HG03442 (cell line): ENCODE data around the gene MED6.

Experiments used
- ATAC-seq: cut with Tn5 transposase; IDR thresholded peaks from one replicate; pipeline ENCODE4 v1.9.1; 2021; ENCODE audit warnings: mild to moderate bottlenecking, moderate library complexity; ENCODE audit not compliant: unreplicated experiment

MED6 gene

DNA sequence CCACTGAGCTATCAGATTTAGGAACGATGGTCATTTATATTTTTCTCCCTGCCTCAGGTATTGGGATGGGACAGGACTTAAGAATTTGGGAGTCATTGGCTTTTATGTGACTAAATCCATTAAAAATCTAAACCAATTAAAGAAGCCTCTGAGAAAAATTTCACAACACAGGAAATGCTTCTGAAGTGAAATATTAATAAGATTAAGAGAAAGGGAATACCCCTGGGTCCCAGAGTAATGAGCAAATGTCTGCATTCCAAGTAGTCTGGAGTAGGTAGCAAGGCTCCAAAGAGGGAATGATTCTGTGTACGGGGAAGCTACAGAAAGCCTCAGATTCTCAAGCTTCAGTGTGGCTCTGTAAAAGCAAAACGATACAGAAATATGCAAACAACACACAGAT is 707 bp upstream of the MED6 start:
- no peak for ATAC-seq

- ATAC-seq: no peak
Observed at GRCh38 chr14:70599345-70599744, 1.1 kb downstream of the MED6 start.

GRCh38 chr14:70597731-70598130 is 2.7 kb downstream of the MED6 start:
- ATAC-seq: no peak

GRCh38 chr14:70595443-70596185 is 4.8 kb downstream of the MED6 start:
- no peak for ATAC-seq

GRCh38 chr14:70594461-70594860 is 6.0 kb downstream of the MED6 start:
- ATAC-seq: no peak

DNA sequence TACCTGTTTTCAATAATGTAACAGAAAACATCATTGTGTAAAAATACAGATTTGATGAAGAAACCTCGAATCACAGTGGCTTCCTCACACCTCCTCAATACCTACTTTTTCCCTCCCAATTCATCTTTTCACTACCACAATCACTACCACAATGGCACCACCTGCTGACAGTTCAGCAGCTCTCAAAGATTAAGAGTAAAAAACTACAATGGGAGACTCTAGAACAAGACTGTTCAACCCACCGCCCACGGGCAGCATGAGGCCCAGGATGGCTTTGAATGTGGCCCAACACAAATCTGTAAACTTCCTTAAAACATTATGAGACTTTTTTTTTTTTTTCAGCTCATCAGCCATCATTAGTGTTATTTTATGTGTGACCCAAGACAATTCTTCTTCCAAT is 15.2 kb downstream of the MED6 start:
- ATAC-seq: no peak

- no peak for ATAC-seq
Observed at GRCh38 chr14:70576891-70577290, 23.6 kb downstream of the MED6 start.

- ATAC-seq: no peak
Observed at GRCh38 chr14:70573050-70573449, 27.4 kb downstream of the MED6 start.

- no peak for ATAC-seq
Observed at GRCh38 chr14:70571139-70571538, 29.3 kb downstream of the MED6 start.

DNA sequence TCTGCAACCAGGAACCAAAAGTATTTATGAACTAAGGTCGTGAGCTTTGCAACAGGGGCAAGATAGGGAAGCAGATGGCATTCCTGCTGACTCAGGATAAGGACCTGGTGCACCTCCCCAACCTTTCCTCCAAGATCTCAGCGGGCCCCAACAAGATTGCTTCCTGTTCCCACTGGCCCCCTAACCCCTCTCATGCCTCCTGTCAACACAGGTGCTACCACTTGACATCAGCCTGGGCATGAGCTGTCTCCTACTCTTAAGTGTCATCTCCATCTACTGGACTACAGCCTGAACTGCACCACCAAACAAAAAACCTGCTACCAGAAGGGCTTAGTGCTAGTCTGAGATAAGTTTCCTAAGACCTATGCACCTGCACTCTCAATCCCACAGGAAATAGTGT is 32.7 kb downstream of the MED6 start:
- ATAC-seq: no peak

- ATAC-seq: no peak
Observed at GRCh38 chr14:70563869-70564268, 36.6 kb downstream of the MED6 start.

- ATAC-seq: no peak
Observed at GRCh38 chr14:70563417-70563816, 37.0 kb downstream of the MED6 start.

DNA sequence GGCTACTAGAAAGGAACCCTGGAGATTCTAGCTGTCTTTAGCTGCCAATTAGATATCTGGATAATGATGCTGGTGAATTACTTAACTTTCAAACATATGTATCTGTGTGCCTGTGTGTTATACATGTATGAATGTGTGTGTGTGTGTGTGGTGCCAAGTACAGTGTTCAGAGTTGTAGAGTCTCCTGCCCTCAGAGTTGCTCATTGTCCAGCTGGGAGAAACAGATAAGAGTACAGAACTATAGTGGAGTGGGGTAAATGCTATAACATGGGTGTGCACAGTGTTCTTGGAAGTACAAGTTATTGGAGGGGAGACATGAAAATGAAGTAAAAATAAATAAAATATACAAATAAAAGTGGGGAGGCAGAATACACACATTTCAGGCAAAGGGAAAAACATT is 42.1 kb downstream of the MED6 start:
- ATAC-seq: no peak

GRCh38 chr14:70555890-70556289 is 44.6 kb downstream of the MED6 start:
- ATAC-seq: no peak

GRCh38 chr14:70538087-70538486 is 62.4 kb downstream of the MED6 start:
- no peak for ATAC-seq

- no peak for ATAC-seq
Observed at GRCh38 chr14:70536830-70537229, 63.6 kb downstream of the MED6 start.

DNA sequence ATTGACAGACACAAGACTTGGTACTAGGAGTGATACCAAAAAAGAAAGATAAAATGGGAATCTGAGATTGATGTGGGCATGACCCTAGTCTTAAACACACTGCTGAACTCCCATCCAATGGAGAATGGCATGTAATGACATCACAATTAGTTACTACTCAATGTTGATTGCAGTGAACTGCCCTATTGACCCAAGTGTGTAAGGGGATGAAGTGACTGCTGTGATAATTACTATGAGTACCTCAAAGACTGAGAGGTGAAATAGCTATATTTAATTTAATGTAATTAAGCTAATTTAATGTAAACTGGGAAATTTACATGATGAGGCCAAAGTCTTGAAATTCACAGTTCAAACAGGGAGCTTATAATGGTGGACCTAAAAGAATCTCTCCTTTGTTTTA is 65.6 kb downstream of the MED6 start, which contains the start of gene ADAM20:
TSS of gene ADAM20 (minus strand) at position 101 of the 400 bp plus-strand sequence. CDS start 10,247 bp downstream, outside the sequence.
- no peak for ATAC-seq
